ENCODE results near the gene ZNF467.

DNA sequence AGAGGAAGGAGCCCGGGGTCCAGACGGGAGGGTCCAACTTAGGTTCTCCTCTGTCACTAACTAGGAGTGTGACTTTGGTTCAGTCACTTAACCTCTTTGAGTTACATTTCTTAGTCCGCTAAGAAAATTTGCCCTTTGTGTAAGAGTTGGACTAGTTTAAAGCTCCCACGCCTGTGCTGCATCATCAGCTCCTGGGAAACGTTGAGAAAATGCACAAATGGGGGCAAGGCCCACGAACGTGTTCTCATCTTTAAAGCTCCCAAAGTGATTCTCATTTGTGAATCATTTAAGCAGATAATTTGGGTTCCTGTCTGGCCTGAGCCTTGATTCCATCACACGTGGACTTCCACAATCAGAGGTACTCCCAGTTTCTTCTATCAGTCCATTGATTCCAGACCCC lies 6.3 kb downstream of the ZNF467 start:
- TF ChIP-seq, protein P1, sequence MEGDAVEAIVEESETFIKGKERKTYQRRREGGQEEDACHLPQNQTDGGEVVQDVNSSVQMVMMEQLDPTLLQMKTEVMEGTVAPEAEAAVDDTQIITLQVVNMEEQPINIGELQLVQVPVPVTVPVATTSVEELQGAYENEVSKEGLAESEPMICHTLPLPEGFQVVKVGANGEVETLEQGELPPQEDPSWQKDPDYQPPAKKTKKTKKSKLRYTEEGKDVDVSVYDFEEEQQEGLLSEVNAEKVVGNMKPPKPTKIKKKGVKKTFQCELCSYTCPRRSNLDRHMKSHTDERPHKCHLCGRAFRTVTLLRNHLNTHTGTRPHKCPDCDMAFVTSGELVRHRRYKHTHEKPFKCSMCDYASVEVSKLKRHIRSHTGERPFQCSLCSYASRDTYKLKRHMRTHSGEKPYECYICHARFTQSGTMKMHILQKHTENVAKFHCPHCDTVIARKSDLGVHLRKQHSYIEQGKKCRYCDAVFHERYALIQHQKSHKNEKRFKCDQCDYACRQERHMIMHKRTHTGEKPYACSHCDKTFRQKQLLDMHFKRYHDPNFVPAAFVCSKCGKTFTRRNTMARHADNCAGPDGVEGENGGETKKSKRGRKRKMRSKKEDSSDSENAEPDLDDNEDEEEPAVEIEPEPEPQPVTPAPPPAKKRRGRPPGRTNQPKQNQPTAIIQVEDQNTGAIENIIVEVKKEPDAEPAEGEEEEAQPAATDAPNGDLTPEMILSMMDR (conservative IDR thresholded peaks at IDR 0.05; ENCODE audit: low read depth in 2 of 2), result no peak
- TF ChIP-seq EZH2 (IDR thresholded peaks at IDR 0.05; ENCODE audit: low read depth, unreplicated experiment) (peak; percentile 14), POLR2AphosphoS5 (IDR thresholded peaks at IDR 0.05; ENCODE audit: low read depth) (no peak), EZH2phosphoT487 (IDR thresholded peaks at IDR 0.05; ENCODE audit: unreplicated experiment) (no peak), REST (IDR thresholded peaks at IDR 0.05; ENCODE audit: unreplicated experiment) (no peak), JUNB (IDR thresholded peaks at IDR 0.05; ENCODE audit: unreplicated experiment) (no peak), STAT1 (IDR thresholded peaks at IDR 0.05; ENCODE audit: unreplicated experiment) (no peak), ZNF114 (CRISPR knock-in tag; IDR thresholded peaks at IDR 0.05) (no peak), CREB1 (CRISPR knock-in tag; IDR thresholded peaks at IDR 0.05; ENCODE audit: low read depth) (no peak), NANOG (IDR thresholded peaks at IDR 0.05; ENCODE audit: borderline replicate concordance) (no peak), ZNF331 (CRISPR knock-in tag; IDR thresholded peaks at IDR 0.05; ENCODE audit: low read depth) (no peak)
- TF ChIP-seq, protein P2, sequence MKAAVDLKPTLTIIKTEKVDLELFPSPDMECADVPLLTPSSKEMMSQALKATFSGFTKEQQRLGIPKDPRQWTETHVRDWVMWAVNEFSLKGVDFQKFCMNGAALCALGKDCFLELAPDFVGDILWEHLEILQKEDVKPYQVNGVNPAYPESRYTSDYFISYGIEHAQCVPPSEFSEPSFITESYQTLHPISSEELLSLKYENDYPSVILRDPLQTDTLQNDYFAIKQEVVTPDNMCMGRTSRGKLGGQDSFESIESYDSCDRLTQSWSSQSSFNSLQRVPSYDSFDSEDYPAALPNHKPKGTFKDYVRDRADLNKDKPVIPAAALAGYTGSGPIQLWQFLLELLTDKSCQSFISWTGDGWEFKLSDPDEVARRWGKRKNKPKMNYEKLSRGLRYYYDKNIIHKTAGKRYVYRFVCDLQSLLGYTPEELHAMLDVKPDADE (IDR thresholded peaks at IDR 0.05), result no peak
- TF ChIP-seq, protein P3, sequence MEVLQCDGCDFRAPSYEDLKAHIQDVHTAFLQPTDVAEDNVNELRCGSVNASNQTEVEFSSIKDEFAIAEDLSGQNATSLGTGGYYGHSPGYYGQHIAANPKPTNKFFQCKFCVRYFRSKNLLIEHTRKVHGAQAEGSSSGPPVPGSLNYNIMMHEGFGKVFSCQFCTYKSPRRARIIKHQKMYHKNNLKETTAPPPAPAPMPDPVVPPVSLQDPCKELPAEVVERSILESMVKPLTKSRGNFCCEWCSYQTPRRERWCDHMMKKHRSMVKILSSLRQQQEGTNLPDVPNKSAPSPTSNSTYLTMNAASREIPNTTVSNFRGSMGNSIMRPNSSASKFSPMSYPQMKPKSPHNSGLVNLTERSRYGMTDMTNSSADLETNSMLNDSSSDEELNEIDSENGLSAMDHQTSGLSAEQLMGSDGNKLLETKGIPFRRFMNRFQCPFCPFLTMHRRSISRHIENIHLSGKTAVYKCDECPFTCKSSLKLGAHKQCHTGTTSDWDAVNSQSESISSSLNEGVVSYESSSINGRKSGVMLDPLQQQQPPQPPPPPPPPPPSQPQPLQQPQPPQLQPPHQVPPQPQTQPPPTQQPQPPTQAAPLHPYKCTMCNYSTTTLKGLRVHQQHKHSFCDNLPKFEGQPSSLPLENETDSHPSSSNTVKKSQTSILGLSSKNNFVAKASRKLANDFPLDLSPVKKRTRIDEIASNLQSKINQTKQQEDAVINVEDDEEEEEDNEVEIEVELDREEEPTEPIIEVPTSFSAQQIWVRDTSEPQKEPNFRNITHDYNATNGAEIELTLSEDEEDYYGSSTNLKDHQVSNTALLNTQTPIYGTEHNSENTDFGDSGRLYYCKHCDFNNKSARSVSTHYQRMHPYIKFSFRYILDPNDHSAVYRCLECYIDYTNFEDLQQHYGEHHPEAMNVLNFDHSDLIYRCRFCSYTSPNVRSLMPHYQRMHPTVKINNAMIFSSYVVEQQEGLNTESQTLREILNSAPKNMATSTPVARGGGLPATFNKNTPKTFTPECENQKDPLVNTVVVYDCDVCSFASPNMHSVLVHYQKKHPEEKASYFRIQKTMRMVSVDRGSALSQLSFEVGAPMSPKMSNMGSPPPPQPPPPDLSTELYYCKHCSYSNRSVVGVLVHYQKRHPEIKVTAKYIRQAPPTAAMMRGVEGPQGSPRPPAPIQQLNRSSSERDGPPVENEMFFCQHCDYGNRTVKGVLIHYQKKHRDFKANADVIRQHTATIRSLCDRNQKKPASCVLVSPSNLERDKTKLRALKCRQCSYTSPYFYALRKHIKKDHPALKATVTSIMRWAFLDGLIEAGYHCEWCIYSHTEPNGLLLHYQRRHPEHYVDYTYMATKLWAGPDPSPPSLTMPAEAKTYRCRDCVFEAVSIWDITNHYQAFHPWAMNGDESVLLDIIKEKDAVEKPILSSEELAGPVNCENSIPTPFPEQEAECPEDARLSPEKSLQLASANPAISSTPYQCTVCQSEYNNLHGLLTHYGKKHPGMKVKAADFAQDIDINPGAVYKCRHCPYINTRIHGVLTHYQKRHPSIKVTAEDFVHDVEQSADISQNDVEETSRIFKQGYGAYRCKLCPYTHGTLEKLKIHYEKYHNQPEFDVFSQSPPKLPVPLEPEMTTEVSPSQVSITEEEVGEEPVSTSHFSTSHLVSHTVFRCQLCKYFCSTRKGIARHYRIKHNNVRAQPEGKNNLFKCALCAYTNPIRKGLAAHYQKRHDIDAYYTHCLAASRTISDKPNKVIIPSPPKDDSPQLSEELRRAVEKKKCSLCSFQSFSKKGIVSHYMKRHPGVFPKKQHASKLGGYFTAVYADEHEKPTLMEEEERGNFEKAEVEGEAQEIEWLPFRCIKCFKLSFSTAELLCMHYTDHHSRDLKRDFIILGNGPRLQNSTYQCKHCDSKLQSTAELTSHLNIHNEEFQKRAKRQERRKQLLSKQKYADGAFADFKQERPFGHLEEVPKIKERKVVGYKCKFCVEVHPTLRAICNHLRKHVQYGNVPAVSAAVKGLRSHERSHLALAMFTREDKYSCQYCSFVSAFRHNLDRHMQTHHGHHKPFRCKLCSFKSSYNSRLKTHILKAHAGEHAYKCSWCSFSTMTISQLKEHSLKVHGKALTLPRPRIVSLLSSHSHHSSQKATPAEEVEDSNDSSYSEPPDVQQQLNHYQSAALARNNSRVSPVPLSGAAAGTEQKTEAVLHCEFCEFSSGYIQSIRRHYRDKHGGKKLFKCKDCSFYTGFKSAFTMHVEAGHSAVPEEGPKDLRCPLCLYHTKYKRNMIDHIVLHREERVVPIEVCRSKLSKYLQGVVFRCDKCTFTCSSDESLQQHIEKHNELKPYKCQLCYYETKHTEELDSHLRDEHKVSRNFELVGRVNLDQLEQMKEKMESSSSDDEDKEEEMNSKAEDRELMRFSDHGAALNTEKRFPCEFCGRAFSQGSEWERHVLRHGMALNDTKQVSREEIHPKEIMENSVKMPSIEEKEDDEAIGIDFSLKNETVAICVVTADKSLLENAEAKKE (CRISPR knock-in tag; IDR thresholded peaks at IDR 0.05), result no peak
